GM12878 (cell line): ENCODE measurements around the gene BCKDHA. TPM values are rescaled to one million over a fixed set of nuclear protein-coding genes. Genes with fewer than 3 reads are reported as not detected.

Experiments used
- BCL11A ChIP-seq: IDR thresholded peaks from 2 replicates; pipeline ENCODE4 v1.6.1; 2011; ENCODE audit warnings: low read depth, low read length
- CEBPZ ChIP-seq: fragments of 150-350 bp; IDR thresholded peaks from 2 replicates; pipeline ENCODE4 v1.6.1; 2016; ENCODE audit warnings: low read depth, low read length
- IRF3 ChIP-seq: fragments of 450-650 bp; IDR thresholded peaks from 2 replicates; pipeline ENCODE4 v1.6.1; 2014; ENCODE audit warnings: mild to moderate bottlenecking
- MEF2B ChIP-seq: fragments of 450-650 bp; IDR thresholded peaks from 2 replicates; pipeline ENCODE4 v1.6.1; 2018; ENCODE audit warnings: mild to moderate bottlenecking, moderate library complexity; ENCODE audit not compliant: partially characterized antibody, poor library complexity, severe bottlenecking
- ZNF24 ChIP-seq: fragments of 450-650 bp; IDR thresholded peaks from 2 replicates; pipeline ENCODE4 v1.6.1; 2017; ENCODE audit warnings: antibody characterized with exemption, mild to moderate bottlenecking
- ZNF274 ChIP-seq: IDR thresholded peaks from one replicate; pipeline ENCODE4 v1.8.0; 2011; ENCODE audit not compliant: insufficient read length, insufficient read depth
- ZNF592 ChIP-seq: fragments of 450-650 bp; IDR thresholded peaks from 2 replicates; pipeline ENCODE4 v1.6.1; 2017; ENCODE audit warnings: mild to moderate bottlenecking, moderate library complexity
- polyA plus RNA-seq, 11 experiments: library from polyadenylated mRNA; depleted of rRNA in 4 of 11; unstranded in 6 of 11; stranded (reverse) in 5 of 11; fragments of >200 nt; fragmentation: Nextera tagmentation in 4 of 11; fragmentation: Illumina TruSeq in 1 of 11; extraction: Ambion mirVana in 4 of 11; extraction: Trizol in 1 of 11; gene quantifications; 1 replicate in 1 of 11; 2 replicates in 10 of 11; pipeline versions ENCODE4 v1.2.1 to v1.2.3, GENCODE V29; 2011 to 2016; ENCODE audit warnings: inconsistent platforms in 2 of 11, missing spikeins in 2 of 11, low read depth in 1 of 11
- total RNA-seq, 4 experiments: library from RNA; depleted of rRNA in 3 of 4; stranded (reverse); fragments of >200 nt in 3 of 4; fragmentation: Illumina TruSeq in 1 of 4; extraction: Trizol in 1 of 4; gene quantifications; 2 replicates each; pipeline versions ENCODE4 v1.2.1 to v1.2.3, GENCODE V29; 2013 to 2021

Gene BCKDHA
- total and polyA plus RNA-seq, 10 of the 15 experiments (the other 5 are each of a cell fraction or from before 2014, with no cell fraction given), result 9.9 to 107 (median 46.4) TPM

- TF ChIP-seq ZNF592 (no peak), ZNF24 (no peak), CEBPZ (no peak), ZNF274 (no peak), BCL11A (no peak), MEF2B (no peak), IRF3 (no peak)
Observed at GRCh38 chr19:41391618-41392017, 6.0 kb upstream of the BCKDHA start (continued).
